GM12891 (cell line): Measurements from ENCODE around the gene CDH13.

Experiments used
- POLR2A ChIP-seq: IDR thresholded peaks from 2 replicates; pipeline ENCODE4 v1.6.1; 2011; ENCODE audit warnings: low read depth, low read length, control low read depth
- POLR2AphosphoS5 ChIP-seq: IDR thresholded peaks from 2 replicates; pipeline ENCODE4 v1.6.1; 2011; ENCODE audit warnings: low read depth, low read length, control low read depth
- TAF1 ChIP-seq: IDR thresholded peaks from 2 replicates; pipeline ENCODE4 v1.6.1; 2011; ENCODE audit warnings: low read depth, low read length, control low read depth

DNA sequence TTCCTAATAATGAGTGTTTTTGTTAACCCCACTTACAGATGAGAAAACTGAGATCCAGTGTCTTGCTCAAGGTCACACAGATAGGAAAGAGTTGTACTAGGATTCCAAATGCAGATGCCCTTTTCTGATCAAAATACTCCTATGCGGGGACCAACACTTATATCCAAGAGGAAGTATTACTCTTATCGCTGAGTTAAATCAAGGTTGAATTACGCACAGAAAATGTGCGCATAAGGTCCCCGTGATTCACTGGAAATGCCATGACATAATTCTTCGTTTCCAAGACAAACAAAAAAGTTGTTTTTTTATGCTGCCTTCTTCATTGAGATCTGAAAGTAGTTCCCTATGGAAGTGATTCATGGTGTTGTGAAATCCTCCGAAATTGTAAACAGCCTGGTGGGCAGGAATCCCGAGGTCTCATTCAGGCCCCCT is 717.2 kb downstream of the CDH13 start:
- TF ChIP-seq POLR2AphosphoS5 (no peak), POLR2A (no peak), TAF1 (no peak)
